Vagina (tissue), 2 donors: ENCODE results near the gene TMEM273.

Source experiments
- CTCF ChIP-seq, 3 experiments: fragments of 450-650 bp in 2 of 3; fragments of 200-600 bp in 1 of 3; sonication (generic) in 1 of 3; IDR thresholded peaks; one replicate each; pipeline ENCODE4 v1.5.1; 2017 to 2019; ENCODE audit warnings: antibody characterized with exemption in 3 of 3, mild to moderate bottlenecking in 2 of 3, moderate library complexity in 2 of 3
- POLR2A ChIP-seq, 2 donors: fragments of 450-650 bp; IDR thresholded peaks; one replicate each; pipeline ENCODE4 v1.6.1; 2017; ENCODE audit warnings: antibody characterized with exemption in 2 of 2, mild to moderate bottlenecking in 2 of 2, moderate library complexity in 2 of 2
- POLR2AphosphoS5 ChIP-seq, 2 donors: sonication (generic); formaldehyde crosslinking; IDR thresholded peaks; one replicate each; pipeline ENCODE4 v1.9.0; 2017; ENCODE audit warnings: antibody characterized with exemption in 2 of 2, mild to moderate bottlenecking in 2 of 2, low read depth in 1 of 2; ENCODE audit not compliant: insufficient read depth in 1 of 2

GRCh38 chr10:49117376-49118070, 70.7 kb downstream of the TMEM273 start:
- TF ChIP-seq POLR2A (IDR thresholded peaks at IDR 0.05) (no peak), CTCF (IDR thresholded peaks at IDR 0.05) (no peak), POLR2AphosphoS5 (IDR thresholded peaks at IDR 0.05; ENCODE audit: insufficient read depth in 1 of 2, low read depth in 1 of 2) (no peak)
